ENCODE data around the gene EPAS1. TPM values are rescaled to one million over a fixed set of nuclear protein-coding genes. Genes with fewer than 3 reads are reported as not detected.

Gene EPAS1
- total and polyA plus RNA-seq, 12 donors = 112 to 415 (median 201) TPM

DNA sequence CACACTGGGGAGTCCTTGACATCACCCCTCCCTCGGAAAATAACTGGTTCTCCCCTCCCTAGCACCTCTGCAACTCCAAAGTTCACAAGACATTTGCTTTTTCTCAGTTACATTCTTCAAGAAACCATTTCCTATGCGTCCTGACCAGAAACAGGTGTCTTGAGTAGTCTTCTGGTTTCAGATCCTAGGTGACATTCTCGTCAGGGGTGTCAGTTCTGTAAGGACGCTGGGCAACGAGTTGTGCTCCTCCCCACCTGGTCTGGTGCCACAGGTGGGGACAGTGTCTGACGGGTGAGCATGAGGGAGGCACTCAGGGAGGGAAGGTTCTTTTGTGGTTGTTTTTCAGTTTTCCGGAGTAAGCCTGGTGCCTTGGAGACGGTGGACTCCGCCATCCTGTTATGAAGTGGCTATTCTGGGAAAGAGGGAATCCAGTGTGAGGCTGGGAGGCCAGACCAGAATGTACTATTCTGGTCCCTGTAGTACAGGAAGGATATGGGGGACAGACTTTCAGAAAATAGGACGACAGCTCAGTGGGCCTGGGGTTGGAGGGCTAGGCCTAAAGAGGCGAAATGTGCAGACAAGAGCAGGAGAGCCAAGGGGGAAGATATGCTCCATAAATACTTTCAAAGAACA is 50.6 kb downstream of the EPAS1 start:
- Histone ChIP-seq H3K9me3 (no peaks in the 10 kb centered on the region), H3K27ac (peak overlapping the region; percentile 6 to 84 (median 63)), H3K4me3 (no peak overlapping the region), H3K36me3 (peaks cover 0 to 67% (median 14%) of the 10 kb centered on the region in 9 donors), H3K4me1 (peaks cover 36 to 100% (median 95%) of the 10 kb centered on the region in 9 donors), H3K27me3 (no peaks in the 10 kb centered on the region)
- intact Hi-C loops (cut with DNase I) = no loop called here
- TF ChIP-seq, protein P1, sequence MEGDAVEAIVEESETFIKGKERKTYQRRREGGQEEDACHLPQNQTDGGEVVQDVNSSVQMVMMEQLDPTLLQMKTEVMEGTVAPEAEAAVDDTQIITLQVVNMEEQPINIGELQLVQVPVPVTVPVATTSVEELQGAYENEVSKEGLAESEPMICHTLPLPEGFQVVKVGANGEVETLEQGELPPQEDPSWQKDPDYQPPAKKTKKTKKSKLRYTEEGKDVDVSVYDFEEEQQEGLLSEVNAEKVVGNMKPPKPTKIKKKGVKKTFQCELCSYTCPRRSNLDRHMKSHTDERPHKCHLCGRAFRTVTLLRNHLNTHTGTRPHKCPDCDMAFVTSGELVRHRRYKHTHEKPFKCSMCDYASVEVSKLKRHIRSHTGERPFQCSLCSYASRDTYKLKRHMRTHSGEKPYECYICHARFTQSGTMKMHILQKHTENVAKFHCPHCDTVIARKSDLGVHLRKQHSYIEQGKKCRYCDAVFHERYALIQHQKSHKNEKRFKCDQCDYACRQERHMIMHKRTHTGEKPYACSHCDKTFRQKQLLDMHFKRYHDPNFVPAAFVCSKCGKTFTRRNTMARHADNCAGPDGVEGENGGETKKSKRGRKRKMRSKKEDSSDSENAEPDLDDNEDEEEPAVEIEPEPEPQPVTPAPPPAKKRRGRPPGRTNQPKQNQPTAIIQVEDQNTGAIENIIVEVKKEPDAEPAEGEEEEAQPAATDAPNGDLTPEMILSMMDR (IDR thresholded peaks at IDR 0.05) = no peak
- 54 to 57% methylated on average over 11 of the region's 11 CpGs for WGBS, 2 donors
- ATAC-seq = peak in 4 of 8 donors; percentile 9 to 39 (median 20)
- no peak for DNase-seq

GRCh38 chr2:46349115-46349547 is 51.9 kb downstream of the EPAS1 start:
- Histone ChIP-seq H3K4me1 (peaks cover 42 to 100% (median 95%) of the 10 kb centered on the region in 9 donors), H3K27ac (peak overlapping the region; percentile 5 to 84 (median 74)), H3K4me3 (no peak overlapping the region), H3K27me3 (no peaks in the 10 kb centered on the region), H3K9me3 (no peaks in the 10 kb centered on the region), H3K36me3 (peaks cover 0 to 80% (median 21%) of the 10 kb centered on the region in 9 donors)
- ATAC-seq (no peak), DNase-seq (no peak)
- intact Hi-C loops (cut with DNase I) = no loop called here
- WGBS, 2 donors = 75 to 83% methylated on average over 6 of the region's 6 CpGs
- TF ChIP-seq, protein P1 (IDR thresholded peaks at IDR 0.05) = no peak

- DNase-seq (peak in 1 of 2 donors; percentile 35), ATAC-seq (peak in 5 of 8 donors; percentile 2 to 38 (median 30))
- Histone ChIP-seq H3K9me3 (no peaks in the 10 kb centered on the region), H3K4me3 (no peak overlapping the region), H3K4me1 (peaks cover 33 to 100% (median 91%) of the 10 kb centered on the region in 9 donors), H3K27ac (peak overlapping the region in 9 of 10 donors; percentile 61 to 84 (median 76)), H3K27me3 (no peaks in the 10 kb centered on the region), H3K36me3 (peaks cover 0 to 91% (median 29%) of the 10 kb centered on the region in 9 donors)
- TF ChIP-seq, protein P1 (IDR thresholded peaks at IDR 0.05) = no peak
- 45 to 56% methylated on average over 8 of the region's 8 CpGs for WGBS, 2 donors
- intact Hi-C loops (cut with DNase I) = loop anchor here in 8 of 10 donors (2.0 to 10.0 kb wide), 8 partner anchors 33 to 293 kb away; partner anchors contain the start of gene EPAS1 (in 4 of the 8)
Observed at GRCh38 chr2:46350029-46350689, 53.0 kb downstream of the EPAS1 start.

DNA sequence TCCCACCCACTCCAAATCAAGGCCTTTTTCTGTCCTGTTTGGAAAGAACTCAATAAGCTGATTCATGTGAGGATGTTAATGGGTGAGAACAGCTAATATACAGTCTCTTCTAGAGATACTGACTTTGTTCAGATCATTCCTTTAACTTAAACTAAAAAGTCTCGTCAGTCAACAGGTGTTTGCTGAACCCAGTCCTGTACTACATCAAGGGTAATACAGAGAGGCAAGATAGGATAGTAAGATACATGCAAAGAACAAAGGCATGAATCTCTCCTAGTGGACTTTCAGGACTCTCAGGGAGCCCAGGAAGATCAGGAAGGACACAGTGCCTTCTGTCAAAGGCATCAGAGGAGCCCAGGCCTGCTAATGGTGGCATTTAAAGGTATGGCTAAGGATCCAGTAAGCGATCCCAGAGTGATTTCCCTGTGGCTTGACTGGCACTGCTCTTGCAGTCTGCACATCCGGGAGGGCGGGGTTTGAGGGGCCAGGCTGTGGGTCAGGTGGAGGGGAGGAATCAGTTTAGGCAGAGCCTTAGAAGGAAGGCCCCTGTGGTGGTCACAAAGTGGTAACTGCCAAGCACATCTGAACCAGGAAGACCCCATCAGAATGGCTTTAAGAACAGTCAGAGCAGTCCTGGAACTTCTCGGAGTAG is 54.0 kb downstream of the EPAS1 start:
- TF ChIP-seq, protein P1 (IDR thresholded peaks at IDR 0.05) = no peak
- H3K36me3 ChIP-seq = peaks cover 0 to 100% (median 36%) of the 10 kb centered on the region in 9 donors
- peaks cover 34 to 100% (median 88%) of the 10 kb centered on the region in 9 donors for H3K4me1 ChIP-seq
- no peak for DNase-seq
- no peaks in the 10 kb centered on the region for H3K9me3 ChIP-seq
- ATAC-seq = peak in 3 of 8 donors; percentile 1 to 7 (median 2)
- peak overlapping the region; percentile 61 to 84 (median 76) for H3K27ac ChIP-seq
- intact Hi-C loops (cut with DNase I) = loop anchor here in 8 of 10 donors (2.0 to 10.0 kb wide), 8 partner anchors 34 to 294 kb away; partner anchors contain the start of gene EPAS1 (in 4 of the 8)
- H3K4me3 ChIP-seq = peak overlapping the region in 5 of 10 donors; percentile 1 to 36 (median 16)
- WGBS, 2 donors = 45 to 71% methylated on average over 5 of the region's 5 CpGs
- no peaks in the 10 kb centered on the region for H3K27me3 ChIP-seq

Measured in heart right ventricle (tissue), 16 donors.